Keratinocyte (primary cell): ENCODE results near the gene NDRG3. TPM values are rescaled to one million over a fixed set of nuclear protein-coding genes. Genes with fewer than 3 reads are reported as not detected.

Experiments used
- DNase-seq: peaks from one replicate; pipeline ENCODE4 v3.0.0-alpha.2; 2011; ENCODE audit warnings: low read depth, missing footprints, low spot score
- FAIRE-seq: peaks from 2 replicates; lab custom pipeline; 2011; peaks lifted over from hg19 to GRCh38; lab: Jason Lieb, UNC
- H2AFZ ChIP-seq: 2 replicates; pipeline ENCODE4 v1.6.0; 2012; ENCODE audit warnings: low read length, control low read depth, inconsistent platforms; ENCODE audit not compliant: control insufficient read depth
- H3K27ac ChIP-seq: 2 replicates; pipeline ENCODE4 v1.5.1; 2011; ENCODE audit warnings: low read length; ENCODE audit not compliant: control insufficient read depth, insufficient read depth
- H3K27me3 ChIP-seq: 3 replicates; pipeline ENCODE4 v1.6.0; 2011; ENCODE audit warnings: low read length; ENCODE audit not compliant: control insufficient read depth, insufficient read depth; ENCODE audit errors: extremely low read depth
- H3K36me3 ChIP-seq, 2 experiments: 2 replicates in 1 of 2; 3 replicates in 1 of 2; pipeline ENCODE4 v1.5.1; 2011; ENCODE audit warnings: low read length in 2 of 2, mild to moderate bottlenecking in 1 of 2; ENCODE audit not compliant: control insufficient read depth in 2 of 2, insufficient read depth in 2 of 2; ENCODE audit errors: extremely low read depth in 1 of 2
- H3K4me1 ChIP-seq: 3 replicates; pipeline ENCODE4 v1.5.1; 2011; ENCODE audit warnings: low read length; ENCODE audit not compliant: control insufficient read depth, insufficient read depth; ENCODE audit errors: extremely low read depth
- H3K4me2 ChIP-seq: 3 replicates; pipeline ENCODE4 v1.6.0; 2011; ENCODE audit warnings: low read depth, low read length; ENCODE audit not compliant: control insufficient read depth, insufficient read depth; ENCODE audit errors: extremely low read depth
- H3K4me3 ChIP-seq, 3 experiments: fragments of 200-600 bp in 1 of 3; sonication (generic) in 1 of 3; 2 replicates in 2 of 3; 3 replicates in 1 of 3; pipeline ENCODE4 v1.5.1; 2011 to 2016; ENCODE audit warnings: low read length in 3 of 3, mild to moderate bottlenecking in 3 of 3, control low read depth in 2 of 3, inconsistent platforms in 1 of 3, low read depth in 1 of 3, mixed read lengths in 1 of 3, mixed run types in 1 of 3, moderate library complexity in 1 of 3; ENCODE audit not compliant: control insufficient read depth in 2 of 3, insufficient read depth in 2 of 3; ENCODE audit errors: extremely low read depth in 1 of 3
- H3K79me2 ChIP-seq: 2 replicates; pipeline ENCODE4 v1.6.0; 2012; ENCODE audit warnings: low read length; ENCODE audit not compliant: control insufficient read depth, insufficient read depth
- H3K9ac ChIP-seq: 3 replicates; pipeline ENCODE4 v1.6.0; 2011; ENCODE audit warnings: low read length; ENCODE audit not compliant: control insufficient read depth, insufficient read depth; ENCODE audit errors: extremely low read depth
- H3K9me1 ChIP-seq: 3 replicates; pipeline ENCODE4 v1.6.0; 2011; ENCODE audit warnings: low read length; ENCODE audit not compliant: control insufficient read depth, insufficient read depth; ENCODE audit errors: extremely low read depth
- H3K9me3 ChIP-seq: 2 replicates; pipeline ENCODE4 v1.5.1; 2012; ENCODE audit warnings: low read depth, low read length; ENCODE audit not compliant: control insufficient read depth
- H4K20me1 ChIP-seq: 3 replicates; pipeline ENCODE4 v1.6.0; 2011; ENCODE audit warnings: low read length; ENCODE audit not compliant: control insufficient read depth, insufficient read depth; ENCODE audit errors: extremely low read depth
- EZH2 ChIP-seq: IDR thresholded peaks from one replicate; pipeline ENCODE4 v1.6.1; 2012; ENCODE audit warnings: inconsistent platforms, mild to moderate bottlenecking, low read length, moderate library complexity
- dilution Hi-C: fragments of 300-500 bp; cut with MboI; formaldehyde crosslinking; loops from one replicate; pipeline ENCODE4 v1.7.0; 2020; ENCODE audit warnings: low sequenced_read_pairs; ENCODE audit not compliant: extremely low pct_ligation_motif_present
- polyA plus RNA-seq, 5 experiments: library from polyadenylated mRNA; depleted of rRNA in 3 of 5; stranded (reverse) in 3 of 5; stranded (forward) in 1 of 5; unstranded in 1 of 5; fragments of >200 nt; gene quantifications; 1 replicate in 1 of 5; 2 replicates in 3 of 5; 3 replicates in 1 of 5; pipeline versions ENCODE4 v1.2.1 to v1.2.3, GENCODE V29; 2011 to 2012; ENCODE audit warnings: missing spikeins in 2 of 5, low read depth in 1 of 5, low replicate concordance in 1 of 5
- TF ChIP-seq, protein P1 (sequence below), 3 experiments: IDR thresholded peaks in 1 of 3; conservative IDR thresholded peaks in 1 of 3; optimal IDR thresholded peaks in 1 of 3; 2 replicates in 2 of 3; 3 replicates in 1 of 3; pipeline versions ENCODE3 to v1.5.1; 2011; ENCODE audit warnings: low read length in 3 of 3, mild to moderate bottlenecking in 3 of 3, moderate library complexity in 2 of 3, control low read depth in 1 of 3, inconsistent platforms in 1 of 3; ENCODE audit not compliant: insufficient read depth in 2 of 3; ENCODE audit errors: extremely low read depth in 1 of 3

Gene NDRG3
- polyA plus RNA-seq, 1 donor (not counting 4 experiments of a cell fraction or from before 2014, with no cell fraction given) = 44.1 TPM

DNA sequence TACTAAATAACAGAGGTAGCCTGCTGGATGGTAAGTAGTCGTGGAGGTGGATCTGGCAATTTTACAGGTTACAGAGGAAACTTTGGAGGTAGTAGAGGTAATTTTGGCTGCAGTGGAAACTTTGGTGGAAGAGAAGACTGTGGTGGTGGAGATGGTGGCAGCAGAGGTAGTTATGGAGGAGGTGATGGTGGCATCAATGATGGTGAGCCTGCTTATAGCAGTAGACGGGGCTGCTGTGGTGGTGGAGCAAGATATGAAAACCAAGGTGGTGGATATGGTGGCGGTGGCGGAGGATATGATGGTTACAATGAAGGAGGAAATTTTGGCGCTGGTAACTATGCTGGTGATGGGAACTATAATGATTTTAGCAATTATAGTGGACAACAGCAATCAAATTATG is 125.0 kb downstream of the NDRG3 start:
- H4K20me1 ChIP-seq = no peaks in the 10 kb centered on the region
- H3K9ac ChIP-seq = no peak overlapping the region
- no peaks in the 10 kb centered on the region for H3K9me3 ChIP-seq
- no peaks in the 10 kb centered on the region for H3K9me1 ChIP-seq
- DNase-seq (no peak), FAIRE-seq (no peak)
- H3K27ac ChIP-seq = no peak overlapping the region
- no peak overlapping the region for H2AFZ ChIP-seq
- no peaks in the 10 kb centered on the region for H3K27me3 ChIP-seq
- H3K36me3 ChIP-seq = no peaks in the 10 kb centered on the region
- TF ChIP-seq, protein P1, sequence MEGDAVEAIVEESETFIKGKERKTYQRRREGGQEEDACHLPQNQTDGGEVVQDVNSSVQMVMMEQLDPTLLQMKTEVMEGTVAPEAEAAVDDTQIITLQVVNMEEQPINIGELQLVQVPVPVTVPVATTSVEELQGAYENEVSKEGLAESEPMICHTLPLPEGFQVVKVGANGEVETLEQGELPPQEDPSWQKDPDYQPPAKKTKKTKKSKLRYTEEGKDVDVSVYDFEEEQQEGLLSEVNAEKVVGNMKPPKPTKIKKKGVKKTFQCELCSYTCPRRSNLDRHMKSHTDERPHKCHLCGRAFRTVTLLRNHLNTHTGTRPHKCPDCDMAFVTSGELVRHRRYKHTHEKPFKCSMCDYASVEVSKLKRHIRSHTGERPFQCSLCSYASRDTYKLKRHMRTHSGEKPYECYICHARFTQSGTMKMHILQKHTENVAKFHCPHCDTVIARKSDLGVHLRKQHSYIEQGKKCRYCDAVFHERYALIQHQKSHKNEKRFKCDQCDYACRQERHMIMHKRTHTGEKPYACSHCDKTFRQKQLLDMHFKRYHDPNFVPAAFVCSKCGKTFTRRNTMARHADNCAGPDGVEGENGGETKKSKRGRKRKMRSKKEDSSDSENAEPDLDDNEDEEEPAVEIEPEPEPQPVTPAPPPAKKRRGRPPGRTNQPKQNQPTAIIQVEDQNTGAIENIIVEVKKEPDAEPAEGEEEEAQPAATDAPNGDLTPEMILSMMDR (optimal IDR thresholded peaks at IDR 0.05 in 1 of 3, IDR thresholded peaks at IDR 0.05 in 1 of 3, conservative IDR thresholded peaks at IDR 0.05 in 1 of 3; ENCODE audit: extremely low read depth in 1 of 3, insufficient read depth in 2 of 3, low read length in 3 of 3) = no peak
- no peak for TF ChIP-seq EZH2
- H3K4me3 ChIP-seq = no peak overlapping the region
- dilution Hi-C loops = no loop called here
- H3K4me2 ChIP-seq = no peak overlapping the region
- H3K4me1 ChIP-seq = no peaks in the 10 kb centered on the region
- H3K79me2 ChIP-seq = no peaks in the 10 kb centered on the region

DNA sequence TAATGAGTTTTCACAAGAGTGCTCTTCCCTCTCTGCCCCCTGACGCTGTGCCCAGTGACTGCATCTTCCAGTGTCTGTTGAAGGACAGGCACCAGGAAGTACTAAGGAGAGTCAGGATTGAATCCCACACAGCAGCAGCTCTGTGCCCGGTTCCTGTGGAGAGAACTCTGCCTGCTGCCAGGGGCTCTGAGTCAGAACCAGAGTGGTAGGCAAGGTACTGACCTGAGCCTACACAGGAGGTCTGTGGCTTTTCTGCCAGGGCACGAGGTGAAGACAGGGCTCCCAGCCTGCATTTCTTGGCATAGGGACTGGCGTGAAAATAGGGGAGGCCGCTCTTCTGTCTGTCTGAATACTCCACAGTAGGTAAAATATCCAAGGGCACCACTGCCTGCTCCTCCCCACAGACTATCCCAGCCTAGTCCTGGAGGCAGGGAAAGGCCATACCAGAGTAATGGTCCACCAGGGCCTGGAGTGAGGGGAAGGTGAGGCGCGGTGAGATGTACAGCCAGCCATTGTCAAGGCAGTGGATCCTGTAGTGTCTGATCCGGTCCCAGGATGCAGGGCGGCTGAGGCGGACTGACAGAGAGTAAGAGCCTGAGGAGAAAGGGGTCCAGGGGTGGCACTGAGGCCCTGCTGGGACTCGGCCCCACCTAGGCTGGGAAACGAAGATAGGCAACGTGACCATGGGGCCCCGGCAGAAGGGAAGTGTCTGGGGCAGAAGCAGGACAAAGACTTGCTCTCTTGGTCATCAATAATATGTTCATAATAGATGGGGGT is 130.9 kb downstream of the NDRG3 start:
- H3K27me3 ChIP-seq = no peaks in the 10 kb centered on the region
- H3K36me3 ChIP-seq = peaks cover 18 to 21% of the 10 kb centered on the region in 2 experiments
- no peaks in the 10 kb centered on the region for H3K9me1 ChIP-seq
- H3K79me2 ChIP-seq = no peaks in the 10 kb centered on the region
- H4K20me1 ChIP-seq = peaks cover 2% of the 10 kb centered on the region
- H3K4me2 ChIP-seq = no peak overlapping the region
- no peak overlapping the region for H3K4me3 ChIP-seq
- no peak overlapping the region for H2AFZ ChIP-seq
- dilution Hi-C loops = no loop called here
- DNase-seq = no peak
- FAIRE-seq = no peak
- TF ChIP-seq, protein P1 (optimal IDR thresholded peaks at IDR 0.05 in 1 of 3, IDR thresholded peaks at IDR 0.05 in 1 of 3, conservative IDR thresholded peaks at IDR 0.05 in 1 of 3; ENCODE audit: extremely low read depth in 1 of 3, insufficient read depth in 2 of 3, low read length in 3 of 3) = no peak
- TF ChIP-seq EZH2 = no peak
- H3K9ac ChIP-seq = no peak overlapping the region
- H3K27ac ChIP-seq = no peak overlapping the region
- no peaks in the 10 kb centered on the region for H3K9me3 ChIP-seq
- no peaks in the 10 kb centered on the region for H3K4me1 ChIP-seq
